T-helper 1 cell (primary cell): ENCODE data around the gene ATP1A4.
"Not testable (repeated sequence)": the region's sequence is repeated elsewhere in the genome, so short reads cannot be mapped to it uniquely, and the experiment has no call there.

Experiments
- DNase-seq, 5 donors: peaks; one replicate each; pipeline ENCODE4 v3.0.0-alpha.2; 2012 to 2020
- total RNA-seq, 4 donors: gene quantifications; one replicate each; lab custom pipeline; 2026; lab: John Stamatoyannopoulos, UW

ATP1A4 gene
- 0 reads per million in 4 donors for total RNA-seq

DNA sequence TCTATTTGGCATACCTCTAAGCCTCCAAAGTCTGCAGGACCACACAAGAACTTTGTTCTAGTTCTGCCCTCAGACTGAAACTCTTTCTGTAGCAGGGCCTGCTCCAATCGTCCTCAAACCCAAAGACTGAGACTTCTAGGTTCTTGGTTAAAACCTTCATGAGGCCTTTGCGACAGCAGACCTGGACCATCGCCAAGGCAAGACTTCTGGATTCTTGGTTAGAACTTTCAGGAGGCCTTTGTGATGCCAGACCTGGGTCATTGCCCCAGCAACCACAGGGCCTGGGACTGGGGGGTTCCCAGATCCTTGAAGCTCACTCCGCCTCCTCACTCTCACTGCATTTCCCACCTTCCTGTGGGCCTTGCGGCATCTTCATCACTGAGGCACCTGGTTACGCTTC, at the start of gene ATP1A4:
Gene ATP1A4 (plus strand): TSS at position 301 of the 400 bp plus-strand sequence. CDS start 438 bp downstream, outside the sequence.
- DNase-seq = no peak

DNA sequence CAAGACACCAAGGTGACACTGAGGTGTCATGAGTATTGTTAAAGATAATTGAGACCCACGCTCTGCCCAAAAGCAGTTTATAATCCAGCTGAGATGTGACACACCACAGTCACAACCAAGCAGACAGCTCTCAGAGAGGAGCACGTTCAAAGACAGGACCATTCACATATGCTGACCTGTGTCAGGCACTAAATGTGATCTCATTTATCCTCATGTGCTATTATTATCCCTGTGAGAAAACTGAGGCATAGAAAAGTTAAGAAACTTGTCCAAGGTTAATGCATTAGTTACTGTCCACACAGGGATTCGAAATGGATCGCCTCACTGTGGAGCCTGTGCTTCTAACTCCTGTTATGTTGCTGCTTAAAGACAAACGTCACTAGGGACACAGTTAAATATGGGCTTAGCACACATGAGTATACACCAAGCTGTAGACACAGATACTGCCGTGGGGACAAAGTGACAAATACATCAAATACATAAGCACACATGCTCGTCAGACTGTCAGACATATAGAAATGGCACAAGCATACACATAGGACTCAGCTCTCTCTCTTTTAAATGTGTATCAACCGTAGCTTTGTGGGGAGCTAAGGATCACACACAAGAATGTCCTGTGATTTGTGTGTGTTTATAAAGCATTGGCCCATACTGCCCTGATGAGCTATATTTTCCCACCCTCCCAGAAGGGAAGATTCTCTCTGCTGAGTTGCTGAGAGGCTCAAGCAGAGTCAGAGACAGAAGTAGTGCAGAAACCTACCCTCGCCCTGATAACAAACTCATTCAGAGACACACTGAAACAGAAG, 49.5 kb upstream of the ATP1A4 start:
- DNase-seq = no peak

GRCh38 chr1:160103658-160104408, 47.6 kb upstream of the ATP1A4 start:
- no peak for DNase-seq

DNA sequence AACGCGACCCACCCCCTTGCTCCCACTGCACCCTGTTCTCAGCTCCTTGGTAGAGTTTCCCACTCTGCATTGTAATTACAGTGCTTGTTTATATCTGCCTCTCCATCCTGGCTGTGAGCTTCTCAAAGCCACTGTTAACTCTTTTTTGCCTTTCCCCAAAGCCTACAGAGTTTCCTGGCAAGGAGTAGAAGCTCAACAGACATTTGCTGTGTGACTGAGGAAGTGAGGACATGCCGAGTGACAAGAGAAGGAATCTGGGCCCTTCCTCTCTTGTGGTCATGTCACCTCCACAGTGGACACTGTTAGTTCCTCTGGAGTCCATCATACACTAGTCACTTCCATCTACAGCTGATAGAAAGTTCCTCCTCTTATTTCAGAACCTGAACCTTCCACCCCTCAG, 46.9 kb upstream of the ATP1A4 start:
- DNase-seq = no peak

GRCh38 chr1:160105155-160105554, 46.2 kb upstream of the ATP1A4 start:
- DNase-seq = no peak

GRCh38 chr1:160107512-160107911, 43.9 kb upstream of the ATP1A4 start:
- DNase-seq = no peak

GRCh38 chr1:160108888-160109662, 42.3 kb upstream of the ATP1A4 start:
- DNase-seq = peak in 2 of 5 donors; percentile 24 to 61

GRCh38 chr1:160109686-160110085, 41.7 kb upstream of the ATP1A4 start:
- DNase-seq = no peak

DNA sequence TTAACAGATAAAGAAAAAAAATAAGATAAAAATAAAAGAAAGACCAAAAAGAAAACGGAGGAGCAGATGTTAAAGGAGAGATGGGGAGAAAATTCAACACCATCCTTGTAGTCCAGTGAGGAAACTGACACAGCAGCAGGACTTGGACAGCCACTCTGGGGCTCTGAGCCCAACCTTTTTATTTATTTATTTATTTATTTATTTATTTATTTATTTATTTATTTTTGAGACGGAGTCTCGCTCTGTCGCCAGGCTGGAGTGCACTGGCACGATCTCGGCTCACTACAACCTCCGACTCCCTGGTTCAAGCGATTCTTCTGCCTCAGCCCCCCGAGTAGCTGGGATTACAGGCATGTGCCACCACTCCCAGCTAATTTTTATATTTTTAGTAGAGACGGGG, 39.9 kb upstream of the ATP1A4 start:
- not testable (repeated sequence) for DNase-seq

- DNase-seq = no peak
These were observed 39.0 kb upstream of the ATP1A4 start for GRCh38 chr1:160112357-160112756.

- no peak for DNase-seq
These were observed 38.0 kb upstream of the ATP1A4 start for GRCh38 chr1:160113407-160113806.

DNA sequence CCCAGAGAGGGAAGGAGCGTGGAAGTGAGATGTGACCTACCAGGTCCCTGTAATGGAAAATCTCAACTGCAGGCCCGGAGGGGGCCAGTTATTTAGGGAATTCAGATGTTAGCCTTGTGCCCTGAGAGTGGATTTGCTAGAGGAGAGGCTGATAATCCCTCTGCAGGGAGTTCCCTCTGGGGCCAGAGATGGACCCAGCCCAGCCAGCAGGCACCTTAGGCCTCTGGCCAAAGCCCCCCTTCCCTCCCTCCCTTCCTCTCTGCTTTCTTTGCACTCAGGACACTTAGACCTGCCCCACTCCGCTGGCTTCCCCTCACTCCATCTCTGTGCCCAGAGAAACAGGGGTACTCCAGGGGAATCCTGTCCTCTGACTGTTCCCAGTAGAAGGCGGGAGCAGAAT, 37.3 kb upstream of the ATP1A4 start:
- DNase-seq = no peak

GRCh38 chr1:160115545-160116282, 35.7 kb upstream of the ATP1A4 start, which contains the start of gene ATP1A2:
ATP1A2 (plus strand) TSS chr1:160115759; CDS start chr1:160115862, 103 bp downstream.
- DNase-seq = no peak

DNA sequence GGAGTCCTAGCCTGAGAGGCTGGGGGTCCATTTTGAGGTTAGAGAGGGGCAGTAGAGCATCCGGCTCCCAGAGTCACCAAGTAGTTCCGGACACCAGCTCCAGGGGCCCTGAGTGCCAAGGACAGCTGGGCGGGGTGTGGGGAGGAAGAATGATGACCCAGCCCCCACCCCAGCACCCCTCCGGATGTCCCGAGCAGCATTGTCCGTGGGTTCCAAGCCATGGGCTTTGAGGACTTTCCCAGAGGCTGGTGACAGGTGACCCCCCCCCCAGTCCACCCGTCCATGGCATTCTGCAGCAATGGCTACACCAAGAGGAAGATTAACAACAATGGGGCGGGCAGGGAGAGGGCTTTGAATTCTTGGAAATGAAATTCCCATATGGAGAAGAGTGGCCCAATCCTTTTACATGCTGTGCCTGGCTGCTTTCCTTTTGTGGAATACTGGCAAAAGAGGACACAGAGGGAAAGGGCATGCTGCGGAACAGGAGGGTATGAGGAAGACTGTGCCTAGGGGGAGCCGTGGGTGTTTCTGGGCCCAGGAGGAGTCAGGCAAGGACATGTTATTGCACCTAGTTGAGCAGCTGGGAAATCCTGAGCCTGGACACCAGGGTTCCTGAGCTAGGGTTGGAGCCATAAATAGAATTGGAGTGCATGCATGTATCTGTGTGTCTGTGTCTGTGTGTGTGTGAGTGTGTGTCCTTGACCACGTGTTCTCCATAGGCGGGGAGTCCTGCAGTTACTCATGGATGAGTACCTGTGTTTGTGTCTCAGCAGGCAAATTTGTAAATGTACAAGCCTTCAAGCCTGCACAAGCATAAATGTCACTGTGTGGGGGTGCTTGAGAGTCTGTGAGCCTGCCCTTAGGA, 34.9 kb upstream of the ATP1A4 start:
- DNase-seq = no peak

- no peak for DNase-seq
These were observed 34.1 kb upstream of the ATP1A4 start for GRCh38 chr1:160117300-160117699.

DNA sequence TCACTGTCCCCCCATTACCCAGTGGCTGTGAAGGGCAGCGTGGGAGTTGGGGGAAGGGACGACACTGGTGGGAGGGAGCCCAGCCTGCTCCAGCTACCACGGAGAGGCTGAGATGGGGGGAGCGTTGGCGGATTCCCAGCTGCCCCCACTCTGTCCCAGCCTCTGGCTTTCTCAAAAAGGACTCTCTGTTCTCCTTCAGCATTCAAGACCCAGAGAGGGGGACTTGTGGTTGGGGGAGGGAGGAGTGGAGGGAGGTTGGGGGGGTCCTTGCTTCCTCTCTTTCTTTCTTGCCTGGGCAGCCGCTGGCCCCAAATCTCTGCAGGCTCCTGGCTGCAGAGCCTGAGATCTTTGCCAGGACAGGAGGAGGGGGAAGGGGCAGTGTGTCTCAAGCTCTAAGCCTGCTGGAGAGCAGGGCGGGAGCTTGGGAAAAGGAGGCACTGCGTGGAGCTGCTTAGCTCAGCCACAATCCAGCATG, 33.7 kb upstream of the ATP1A4 start:
- no peak for DNase-seq

- DNase-seq = no peak
These were observed 32.5 kb upstream of the ATP1A4 start for GRCh38 chr1:160118928-160119327.

GRCh38 chr1:160120797-160121196, 30.6 kb upstream of the ATP1A4 start:
- DNase-seq = no peak

DNA sequence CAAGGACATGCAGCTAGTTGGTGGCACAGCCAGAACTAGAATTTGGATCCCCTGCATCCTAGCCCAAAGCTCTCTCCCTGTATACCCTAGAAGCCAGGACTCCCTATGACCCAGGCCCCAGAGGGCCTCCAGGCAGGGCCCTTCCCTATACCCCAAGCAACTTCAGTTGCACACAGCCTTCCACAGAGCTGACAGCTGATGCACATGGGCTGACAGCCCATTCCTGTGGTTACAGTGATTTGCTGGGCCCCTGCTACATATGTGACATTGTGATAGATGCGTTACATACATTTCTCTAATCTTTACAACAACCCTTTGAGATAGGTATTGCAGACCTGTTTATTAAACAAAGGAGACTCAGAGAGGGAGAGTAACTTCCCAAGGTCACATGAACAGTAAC, 30.0 kb upstream of the ATP1A4 start:
- no peak for DNase-seq

DNA sequence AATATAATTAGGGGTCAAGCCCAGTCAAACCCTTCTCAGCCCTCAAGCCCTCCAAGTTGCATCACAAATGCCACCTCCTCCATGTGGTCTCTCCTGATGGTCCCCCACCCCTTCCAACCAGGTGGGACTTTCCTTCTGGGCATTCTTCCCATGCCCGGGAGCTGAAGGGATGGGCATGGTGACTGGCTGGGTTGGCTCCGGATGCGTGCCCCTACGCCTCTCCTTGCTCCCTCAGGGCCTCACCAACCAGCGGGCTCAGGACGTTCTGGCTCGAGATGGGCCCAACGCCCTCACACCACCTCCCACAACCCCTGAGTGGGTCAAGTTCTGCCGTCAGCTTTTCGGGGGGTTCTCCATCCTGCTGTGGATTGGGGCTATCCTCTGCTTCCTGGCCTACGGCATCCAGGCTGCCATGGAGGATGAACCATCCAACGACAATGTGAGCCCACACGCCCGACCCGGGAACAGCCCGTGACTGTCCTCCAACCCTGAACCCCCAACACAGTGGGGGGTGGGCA, 28.4 kb upstream of the ATP1A4 start:
- DNase-seq = no peak

GRCh38 chr1:160123726-160124125, 27.7 kb upstream of the ATP1A4 start:
- DNase-seq = no peak
